ENCODE results near the gene TRAPPC8. TPM values are rescaled to one million over a fixed set of nuclear protein-coding genes. Genes with fewer than 3 reads are reported as not detected.

Gene TRAPPC8
- total RNA-seq, result 100 TPM

GRCh38 chr18:31942999-31943877, at the start of gene TRAPPC8:
TRAPPC8 (minus strand) TSS chr18:31943128; CDS start chr18:31942764, 364 bp downstream.

Other genes with a start within 250 kb of the TRAPPC8 start
- 0.60 TPM for gene SLC25A52, start 182.2 kb downstream of the TRAPPC8 start, total RNA-seq
- 4.1 TPM for gene RNF125, start 75.7 kb upstream of the TRAPPC8 start, total RNA-seq
- gene RNF138, start 148.7 kb upstream of the TRAPPC8 start, total RNA-seq, result 30.7 TPM
- gene MEP1B, start 246.9 kb upstream of the TRAPPC8 start, total RNA-seq, result not detected

All from camera-type eye (tissue), 1 donor.